NCI-H187 (cell line): Measurements from ENCODE around the gene EHD2.
"Not testable (repeated sequence)": the region's sequence is repeated elsewhere in the genome, so short reads cannot be mapped to it uniquely, and the experiment has no call there.

Experiments used
- DNase-seq, 2 experiments: peaks; one replicate each; lab custom pipeline; 2025; lab: John Stamatoyannopoulos, UW

Gene EHD2

DNA sequence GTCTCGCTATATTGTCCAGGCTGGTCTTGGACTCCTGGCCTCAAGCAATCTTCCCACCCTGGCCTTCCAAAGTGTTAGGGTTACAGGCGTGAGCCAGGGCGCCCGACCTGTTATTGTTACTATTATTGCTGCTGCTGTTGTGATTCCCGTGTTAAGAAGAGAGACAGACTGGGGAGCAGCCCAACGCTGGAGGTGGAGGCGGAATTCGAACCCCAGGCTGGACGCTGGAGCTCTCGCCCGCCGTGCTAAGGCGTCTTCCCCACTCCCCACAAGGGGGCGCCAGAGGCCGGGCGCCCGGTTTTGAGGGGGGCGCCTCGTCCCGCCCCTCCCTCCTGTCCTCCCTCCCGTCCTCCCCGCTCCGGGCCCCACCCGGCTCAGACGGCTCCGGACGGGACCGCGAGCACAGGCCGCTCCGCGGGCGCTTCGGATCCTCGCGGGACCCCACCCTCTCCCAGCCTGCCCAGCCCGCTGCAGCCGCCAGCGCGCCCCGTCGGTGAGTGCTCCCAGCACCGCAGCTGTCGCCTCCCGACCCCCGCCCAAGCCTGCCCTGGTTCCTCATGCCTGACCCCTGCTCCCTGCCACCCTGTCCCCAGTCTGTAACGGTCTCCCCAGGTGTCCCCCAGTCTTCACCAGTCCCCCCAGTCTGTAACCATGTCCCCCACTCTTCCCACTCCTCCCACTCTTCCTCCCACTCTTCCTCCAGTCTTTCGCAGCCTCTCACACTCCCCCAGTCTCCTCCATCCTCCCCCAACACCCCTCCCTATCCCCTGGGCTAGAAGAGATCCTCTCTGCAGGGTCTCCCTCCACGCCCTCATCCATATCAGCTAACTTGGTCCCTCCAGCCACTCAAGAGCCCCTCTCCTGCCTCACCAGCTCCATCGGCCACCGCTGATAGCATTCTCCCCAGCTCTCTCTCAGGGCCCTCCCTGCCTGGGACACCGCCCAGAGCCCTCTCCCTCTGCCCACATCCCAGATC, at the start of gene EHD2:
TSS of gene EHD2 (plus strand) at position 377 of the 976 bp plus-strand sequence. CDS start 3,191 bp downstream, outside the sequence.
- no peak for DNase-seq

GRCh38 chr19:47663435-47663910, 49.7 kb upstream of the EHD2 start:
- no peak for DNase-seq

DNA sequence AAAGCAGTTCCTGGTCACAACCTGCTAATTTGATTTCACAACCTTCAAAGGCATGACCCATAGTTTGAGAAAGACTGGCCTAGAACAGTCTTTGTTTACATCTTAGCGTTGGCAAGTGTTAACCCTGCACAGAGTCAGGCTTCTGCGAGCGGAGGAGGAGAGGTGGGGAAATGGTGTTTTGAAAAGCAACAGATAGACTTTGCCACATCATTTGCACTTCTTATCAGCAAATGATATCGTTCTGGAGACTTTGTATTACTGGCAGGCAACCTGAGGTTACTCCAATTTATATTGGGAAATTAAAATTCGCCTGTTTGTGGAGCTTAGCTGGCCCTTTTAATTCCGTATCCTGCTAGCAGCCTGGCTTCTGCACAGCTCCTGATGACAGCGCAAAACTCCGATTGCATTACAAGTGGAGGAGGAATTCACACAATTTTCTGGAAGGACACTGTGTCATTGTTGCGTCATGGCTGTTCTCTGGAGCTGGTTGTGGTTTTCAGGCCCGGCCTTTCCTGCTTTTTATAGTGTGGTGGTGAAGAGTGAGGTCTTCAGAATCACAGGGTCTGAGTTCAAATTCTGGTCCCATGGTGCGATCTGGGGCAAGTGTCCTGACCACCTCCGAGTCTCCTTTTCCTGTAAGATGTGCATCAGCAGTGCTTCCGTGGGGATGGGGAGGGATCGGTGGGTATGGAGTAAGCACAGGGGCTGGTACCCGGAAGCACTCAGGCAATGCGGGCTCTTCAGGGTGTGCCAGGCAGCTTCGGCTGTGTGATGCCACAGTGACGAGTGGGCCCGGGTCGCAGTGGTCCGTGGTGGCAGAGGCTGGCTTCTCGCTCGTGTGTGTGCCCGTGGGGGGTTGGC, 49.1 kb upstream of the EHD2 start:
- DNase-seq = no peak

DNA sequence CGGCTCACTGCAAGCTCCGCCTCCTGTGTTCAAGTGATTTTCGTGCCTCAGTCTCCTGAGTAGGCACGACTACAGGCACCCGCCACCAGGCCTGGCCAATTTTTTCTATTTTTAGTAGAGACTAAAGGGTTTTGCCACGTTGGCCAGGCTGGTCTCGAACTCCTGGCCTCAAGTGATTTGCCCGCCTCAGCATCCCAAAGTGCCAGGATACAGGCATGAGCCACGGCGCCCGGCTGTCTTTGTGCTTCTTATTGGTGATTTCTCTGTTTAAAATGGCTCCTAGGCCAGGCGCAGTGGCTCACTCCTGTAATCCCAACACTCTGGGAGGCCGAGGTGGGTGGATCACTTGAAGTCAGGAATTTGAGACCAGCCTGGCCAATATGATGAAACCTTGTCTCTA, 44.7 kb upstream of the EHD2 start:
- DNase-seq = not testable (repeated sequence)

DNA sequence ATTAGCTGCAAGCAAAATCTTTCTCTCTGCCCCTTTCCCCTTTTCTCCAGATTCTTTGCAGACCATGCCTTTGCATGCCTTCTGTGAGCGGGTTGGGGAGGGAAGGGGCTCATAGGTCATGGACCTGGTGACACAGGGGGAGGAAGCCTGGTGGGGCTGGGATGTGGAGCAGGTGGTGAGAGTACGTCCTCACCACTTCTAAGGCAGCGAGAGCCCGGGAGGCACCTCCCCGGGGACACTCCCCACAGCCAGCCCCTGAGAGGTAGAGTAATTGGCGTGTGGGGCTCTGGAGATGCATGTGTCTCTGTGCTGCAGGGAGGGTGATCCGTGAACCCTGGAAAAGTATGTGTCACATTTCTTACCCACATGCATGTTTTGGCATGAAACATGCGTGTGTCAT, 42.5 kb upstream of the EHD2 start:
- no peak for DNase-seq

DNA sequence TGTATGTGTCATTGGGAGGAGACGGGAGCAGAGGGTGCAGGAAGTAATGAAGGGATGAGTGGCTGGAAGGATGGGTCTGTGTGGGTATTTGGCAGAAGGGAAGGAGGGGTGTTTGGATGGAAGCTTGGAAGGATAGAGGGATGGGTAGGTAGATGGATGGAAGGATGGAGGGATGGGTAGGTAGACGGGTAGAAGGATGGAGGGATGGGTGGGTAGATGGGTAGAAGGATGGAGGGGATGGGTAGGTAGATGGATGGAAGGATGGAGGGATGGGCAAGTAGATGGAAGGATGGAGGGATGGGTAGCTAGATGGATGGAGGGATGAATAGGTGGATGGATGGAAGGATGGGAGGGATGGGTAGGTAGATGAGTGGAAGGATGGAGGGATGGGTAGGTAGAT, 41.7 kb upstream of the EHD2 start:
- DNase-seq = no peak

DNA sequence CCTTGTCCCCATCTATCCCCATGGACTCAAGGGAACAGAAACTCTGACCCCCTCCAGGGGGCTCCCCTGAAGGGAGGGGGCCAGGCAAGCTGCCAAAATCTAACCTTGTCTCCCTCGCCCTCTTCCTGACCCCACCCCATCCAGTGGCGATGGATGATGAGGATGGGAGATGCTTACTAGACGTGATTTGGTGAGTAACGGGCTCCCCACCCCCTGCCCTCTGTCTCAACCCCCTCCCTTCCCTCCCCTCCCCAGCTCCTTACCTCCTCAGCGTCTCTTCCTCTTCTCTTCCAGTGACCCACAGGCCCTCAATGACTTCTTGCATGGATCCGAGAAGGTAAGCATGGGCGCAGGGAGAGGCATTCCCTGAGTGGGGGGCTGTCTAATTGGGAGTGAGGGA, 39.8 kb upstream of the EHD2 start:
- DNase-seq = no peak

- DNase-seq = no peak
These were observed 38.7 kb upstream of the EHD2 start for GRCh38 chr19:47674548-47674947.

DNA sequence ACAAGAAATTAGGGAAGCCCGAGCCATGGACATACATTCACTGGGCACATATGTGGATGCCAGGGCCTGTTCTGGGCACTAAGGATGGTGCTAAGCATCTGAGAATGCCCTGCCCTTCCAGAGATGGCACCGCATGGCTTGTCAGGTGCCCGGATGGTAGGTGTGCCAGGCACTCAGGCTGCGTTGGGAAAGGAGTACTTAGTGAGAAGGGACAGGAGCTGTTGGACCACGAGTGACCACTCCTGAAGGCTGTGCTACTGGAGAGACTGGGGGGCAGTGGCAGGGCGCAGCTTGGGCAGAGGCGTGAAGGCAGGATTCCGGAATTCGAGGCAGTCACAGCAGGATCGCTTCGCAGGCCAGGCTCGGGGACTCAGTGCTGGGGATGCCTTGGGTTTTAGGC, 38.0 kb upstream of the EHD2 start:
- DNase-seq = no peak

GRCh38 chr19:47675859-47676258, 37.4 kb upstream of the EHD2 start:
- DNase-seq = no peak

- DNase-seq = no peak
These were observed 36.4 kb upstream of the EHD2 start for GRCh38 chr19:47676811-47677210.

GRCh38 chr19:47679251-47679900, 33.8 kb upstream of the EHD2 start:
- no peak for DNase-seq

- no peak for DNase-seq
These were observed 33.0 kb upstream of the EHD2 start for GRCh38 chr19:47679922-47680857.

DNA sequence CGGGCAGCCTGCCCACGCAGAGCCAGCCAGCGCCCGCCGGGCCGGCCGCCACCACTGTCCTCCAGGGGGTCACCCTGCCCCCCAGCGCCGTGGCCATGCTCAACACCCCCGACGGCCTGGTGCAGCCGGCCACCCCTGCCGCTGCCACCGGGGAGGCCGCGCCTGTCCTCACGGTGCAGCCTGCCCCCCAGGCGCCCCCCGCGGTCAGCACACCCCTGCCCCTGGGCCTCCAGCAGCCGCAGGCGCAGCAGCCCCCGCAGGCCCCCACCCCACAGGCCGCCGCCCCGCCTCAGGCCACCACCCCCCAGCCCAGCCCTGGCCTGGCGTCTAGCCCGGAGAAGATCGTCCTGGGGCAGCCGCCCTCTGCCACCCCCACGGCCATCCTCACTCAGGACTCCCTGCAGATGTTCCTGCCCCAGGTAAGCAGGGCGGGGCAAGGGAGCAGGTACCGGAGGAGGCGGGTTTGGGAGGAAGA, 32.3 kb upstream of the EHD2 start:
- no peak for DNase-seq

- DNase-seq = no peak
These were observed 31.8 kb upstream of the EHD2 start for GRCh38 chr19:47681388-47681787.

- no peak for DNase-seq
These were observed 31.3 kb upstream of the EHD2 start for GRCh38 chr19:47681936-47682335.

GRCh38 chr19:47682939-47683338, 30.3 kb upstream of the EHD2 start:
- DNase-seq = no peak

GRCh38 chr19:47686679-47687450, 26.4 kb upstream of the EHD2 start:
- DNase-seq = no peak

DNA sequence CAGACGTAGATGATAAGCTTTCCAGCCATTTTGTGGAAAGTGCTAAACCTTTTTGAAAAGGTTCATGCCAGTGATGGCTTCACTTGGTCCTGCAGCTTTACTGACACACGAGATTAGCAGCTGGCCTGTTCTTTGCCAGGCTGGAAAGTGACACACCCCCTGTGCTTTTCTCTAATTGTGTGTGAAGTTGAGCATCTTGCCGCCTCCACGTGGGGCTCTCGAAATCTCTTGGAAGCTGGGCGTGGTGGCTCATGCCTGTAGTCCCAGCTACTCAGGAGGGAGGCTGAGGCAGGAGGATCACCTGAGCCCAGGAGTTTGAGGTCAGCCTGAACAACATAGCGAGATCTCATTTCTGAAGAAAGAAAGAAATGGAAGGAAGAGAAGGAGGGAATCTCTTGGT, 25.3 kb upstream of the EHD2 start:
- no peak for DNase-seq

DNA sequence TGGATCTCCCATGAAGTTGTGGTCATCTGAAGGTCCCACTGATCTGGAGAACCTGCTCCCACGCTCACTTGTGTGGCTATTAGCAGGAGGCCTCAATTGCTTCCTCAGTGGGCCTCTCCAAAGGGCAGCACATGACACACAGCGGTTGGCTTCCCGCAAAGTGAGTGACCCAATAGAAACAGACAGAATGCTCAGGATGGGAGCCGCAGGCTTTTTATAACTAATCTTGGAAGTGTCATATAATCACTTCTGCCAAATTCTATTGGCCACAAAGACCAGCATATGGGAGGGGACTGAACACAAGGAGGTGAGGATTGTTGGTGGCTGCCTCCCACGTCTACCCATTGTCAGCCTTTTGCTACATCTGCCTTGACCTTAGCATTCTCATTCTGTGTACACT, 22.1 kb upstream of the EHD2 start:
- no peak for DNase-seq
